ENCODE results near the gene PTPN7. TPM values are rescaled to one million over a fixed set of nuclear protein-coding genes. Genes with fewer than 3 reads are reported as not detected.

Gene PTPN7
- total RNA-seq, 1 experiment from 2014 or later = not detected

- Histone ChIP-seq H3K4me3 (ENCODE audit: low read length) (no peak overlapping the region), H3K9me3 (ENCODE audit: low read length) (no peaks in the 10 kb centered on the region), H2AFZ (ENCODE audit: low read length) (no peak overlapping the region), H3K9me2 (replicated peaks; ENCODE audit: low read length) (no peaks in the 10 kb centered on the region), H3K36me3 (ENCODE audit: low read depth, low read length) (no peaks in the 10 kb centered on the region), H3K27me3 (ENCODE audit: low read length) (no peaks in the 10 kb centered on the region), H4K20me1 (ENCODE audit: low read length) (no peaks in the 10 kb centered on the region), H3K79me2 (ENCODE audit: low read length) (no peaks in the 10 kb centered on the region), H3K4me2 (ENCODE audit: low read length) (no peak overlapping the region), H3K4me1 (ENCODE audit: insufficient read depth, low read length) (no peaks in the 10 kb centered on the region), H3K9ac (ENCODE audit: low read length) (no peak overlapping the region), H3K27ac (ENCODE audit: low read length) (no peak overlapping the region), H3F3A (ENCODE audit: low read length, unreplicated experiment) (no peaks in the 10 kb centered on the region)
- TF ChIP-seq CTCF (conservative IDR thresholded peaks at IDR 0.05; ENCODE audit: low read depth, low read length) (no peak), EZH2phosphoT487 (IDR thresholded peaks at IDR 0.05; ENCODE audit: borderline replicate concordance, low read length) (no peak), EZH2 (IDR thresholded peaks at IDR 0.05; ENCODE audit: low read length, unreplicated experiment) (no peak)
- no peak for DNase-seq
- intact Hi-C loops (cut with micrococcal nuclease) = no loop called here
- ATAC-seq = no peak
- ChIA-PET POLR2A (ENCODE audit: unreplicated experiment) (no interaction called here), CTCF (no interaction called here)
- BruUV-seq (replicated peaks) = no TSS peak
Observed at GRCh38 chr1:202151045-202151444, 9.4 kb downstream of the PTPN7 start.

GRCh38 chr1:202150602-202151001 is 9.8 kb downstream of the PTPN7 start:
- no peaks in the 10 kb centered on the region for H3K9me3 ChIP-seq (ENCODE audit: low read length)
- H3K4me1 ChIP-seq (ENCODE audit: insufficient read depth, low read length) = no peaks in the 10 kb centered on the region
- H3K4me2 ChIP-seq (ENCODE audit: low read length) = no peak overlapping the region
- no peak overlapping the region for H2AFZ ChIP-seq (ENCODE audit: low read length)
- H3K9me2 ChIP-seq (replicated peaks; ENCODE audit: low read length) = no peaks in the 10 kb centered on the region
- H3K9ac ChIP-seq (ENCODE audit: low read length) = no peak overlapping the region
- H3K27me3 ChIP-seq (ENCODE audit: low read length) = no peaks in the 10 kb centered on the region
- DNase-seq = no peak
- H4K20me1 ChIP-seq (ENCODE audit: low read length) = no peaks in the 10 kb centered on the region
- H3K79me2 ChIP-seq (ENCODE audit: low read length) = no peaks in the 10 kb centered on the region
- no peak for ATAC-seq
- CTCF ChIA-PET = no interaction called here
- TF ChIP-seq CTCF (conservative IDR thresholded peaks at IDR 0.05; ENCODE audit: low read depth, low read length) (no peak), EZH2 (IDR thresholded peaks at IDR 0.05; ENCODE audit: low read length, unreplicated experiment) (no peak), EZH2phosphoT487 (IDR thresholded peaks at IDR 0.05; ENCODE audit: borderline replicate concordance, low read length) (no peak)
- no TSS peak for BruUV-seq (replicated peaks)
- H3F3A ChIP-seq (ENCODE audit: low read length, unreplicated experiment) = no peaks in the 10 kb centered on the region
- no peak overlapping the region for H3K4me3 ChIP-seq (ENCODE audit: low read length)
- H3K27ac ChIP-seq (ENCODE audit: low read length) = no peak overlapping the region
- intact Hi-C loops (cut with micrococcal nuclease) = no loop called here
- POLR2A ChIA-PET (ENCODE audit: unreplicated experiment) = no interaction called here
- no peaks in the 10 kb centered on the region for H3K36me3 ChIP-seq (ENCODE audit: low read depth, low read length)

- no peaks in the 10 kb centered on the region for H4K20me1 ChIP-seq (ENCODE audit: low read length)
- CTCF ChIA-PET = no interaction called here
- H3K36me3 ChIP-seq (ENCODE audit: low read depth, low read length) = no peaks in the 10 kb centered on the region
- DNase-seq = no peak
- H3K79me2 ChIP-seq (ENCODE audit: low read length) = no peaks in the 10 kb centered on the region
- intact Hi-C loops (cut with micrococcal nuclease) = no loop called here
- H3K4me2 ChIP-seq (ENCODE audit: low read length) = no peak overlapping the region
- H3K4me3 ChIP-seq (ENCODE audit: low read length) = no peak overlapping the region
- H2AFZ ChIP-seq (ENCODE audit: low read length) = no peak overlapping the region
- no peaks in the 10 kb centered on the region for H3K9me3 ChIP-seq (ENCODE audit: low read length)
- no peaks in the 10 kb centered on the region for H3K27me3 ChIP-seq (ENCODE audit: low read length)
- POLR2A ChIA-PET (ENCODE audit: unreplicated experiment) = no interaction called here
- H3K9ac ChIP-seq (ENCODE audit: low read length) = no peak overlapping the region
- TF ChIP-seq EZH2 (IDR thresholded peaks at IDR 0.05; ENCODE audit: low read length, unreplicated experiment) = no peak
- TF ChIP-seq CTCF (conservative IDR thresholded peaks at IDR 0.05; ENCODE audit: low read depth, low read length) = no peak
- no peak for TF ChIP-seq EZH2phosphoT487 (IDR thresholded peaks at IDR 0.05; ENCODE audit: borderline replicate concordance, low read length)
- no peak for ATAC-seq
- H3F3A ChIP-seq (ENCODE audit: low read length, unreplicated experiment) = no peaks in the 10 kb centered on the region
- no peak overlapping the region for H3K27ac ChIP-seq (ENCODE audit: low read length)
- no peaks in the 10 kb centered on the region for H3K9me2 ChIP-seq (replicated peaks; ENCODE audit: low read length)
- BruUV-seq (replicated peaks) = no TSS peak
- peaks cover 4% of the 10 kb centered on the region; the same call in 1 of the 2 replicates for H3K4me1 ChIP-seq (ENCODE audit: insufficient read depth, low read length)
Observed at GRCh38 chr1:202150187-202150586, 10.2 kb downstream of the PTPN7 start.

All from PC-3 (cell line).